Hematopoietic multipotent progenitor cell (in vitro differentiated cells): Measurements from ENCODE around the gene MMADHC. TPM values are rescaled to one million over a fixed set of nuclear protein-coding genes. Genes with fewer than 3 reads are reported as not detected.
A peak's percentile ranks its signal among the peaks of the same experiment; 100 is the strongest.
"Not testable (repeated sequence)": the region's sequence is repeated elsewhere in the genome, so short reads cannot be mapped to it uniquely, and the experiment has no call there.

ENCODE experiments used
- DNase-seq, 3 donors: peaks; one replicate each; pipeline ENCODE4 v3.0.0-alpha.2; 2011 to 2015; ENCODE audit warnings: low read depth in 2 of 3, low spot score in 2 of 3
- total RNA-seq: library from RNA; depleted of rRNA; stranded (reverse); fragments of >200 nt; gene quantifications from one replicate; pipeline ENCODE4 v1.2.3, GENCODE V29; 2012

The MMADHC gene
- total RNA-seq, 1 donor, result 52.8 TPM

GRCh38 chr2:149595056-149595963 is 7.7 kb upstream of the MMADHC start:
- DNase-seq, result no peak

GRCh38 chr2:149594411-149594810 is 6.8 kb upstream of the MMADHC start:
- DNase-seq, result no peak

- no peak for DNase-seq
Measured at GRCh38 chr2:149587950-149588487, 444 bp upstream of the MMADHC start.

GRCh38 chr2:149586898-149587219 is 716 bp downstream of the MMADHC start:
- peak in 1 of 3 donors; percentile 10 for DNase-seq

- no peak for DNase-seq
Measured at GRCh38 chr2:149586063-149586462, 1.5 kb downstream of the MMADHC start.

GRCh38 chr2:149585166-149585885 is 2.2 kb downstream of the MMADHC start:
- DNase-seq, result peak in 1 of 3 donors; percentile 6

GRCh38 chr2:149579972-149580882 is 7.3 kb downstream of the MMADHC start:
- no peak for DNase-seq

- no peak for DNase-seq
Measured at GRCh38 chr2:149577269-149577668, 10.3 kb downstream of the MMADHC start.

- DNase-seq, result no peak
Measured at GRCh38 chr2:149575752-149576151, 11.8 kb downstream of the MMADHC start.

GRCh38 chr2:149575277-149575676 is 12.3 kb downstream of the MMADHC start:
- no peak for DNase-seq

GRCh38 chr2:149573760-149574159 is 13.8 kb downstream of the MMADHC start:
- DNase-seq, result peak in 1 of 3 donors; percentile 42

- DNase-seq, result no peak
Measured at GRCh38 chr2:149572102-149572953, 15.2 kb downstream of the MMADHC start.

- no peak for DNase-seq
Measured at GRCh38 chr2:149568138-149568537, 19.4 kb downstream of the MMADHC start.

- no peak for DNase-seq
Measured at GRCh38 chr2:149566652-149567051, 20.9 kb downstream of the MMADHC start.

GRCh38 chr2:149565625-149566024 is 21.9 kb downstream of the MMADHC start:
- not testable (repeated sequence) for DNase-seq

GRCh38 chr2:149564983-149565382 is 22.6 kb downstream of the MMADHC start:
- no peak for DNase-seq

- no peak for DNase-seq
Measured at GRCh38 chr2:149564097-149564496, 23.5 kb downstream of the MMADHC start.

GRCh38 chr2:149562324-149562723 is 25.3 kb downstream of the MMADHC start:
- no peak for DNase-seq

GRCh38 chr2:149561309-149561926 is 26.2 kb downstream of the MMADHC start:
- DNase-seq, result peak; percentile 13 to 61 (median 18)
